GM19035 (cell line): ENCODE measurements around the gene KRTAP9-2.
"Not testable (repeated sequence)": the region's sequence is repeated elsewhere in the genome, so short reads cannot be mapped to it uniquely, and the experiment has no call there.

ENCODE experiments used
- ATAC-seq: cut with Tn5 transposase; IDR thresholded peaks from one replicate; pipeline ENCODE4 v1.9.1; 2021; ENCODE audit not compliant: unreplicated experiment

The KRTAP9-2 gene

DNA sequence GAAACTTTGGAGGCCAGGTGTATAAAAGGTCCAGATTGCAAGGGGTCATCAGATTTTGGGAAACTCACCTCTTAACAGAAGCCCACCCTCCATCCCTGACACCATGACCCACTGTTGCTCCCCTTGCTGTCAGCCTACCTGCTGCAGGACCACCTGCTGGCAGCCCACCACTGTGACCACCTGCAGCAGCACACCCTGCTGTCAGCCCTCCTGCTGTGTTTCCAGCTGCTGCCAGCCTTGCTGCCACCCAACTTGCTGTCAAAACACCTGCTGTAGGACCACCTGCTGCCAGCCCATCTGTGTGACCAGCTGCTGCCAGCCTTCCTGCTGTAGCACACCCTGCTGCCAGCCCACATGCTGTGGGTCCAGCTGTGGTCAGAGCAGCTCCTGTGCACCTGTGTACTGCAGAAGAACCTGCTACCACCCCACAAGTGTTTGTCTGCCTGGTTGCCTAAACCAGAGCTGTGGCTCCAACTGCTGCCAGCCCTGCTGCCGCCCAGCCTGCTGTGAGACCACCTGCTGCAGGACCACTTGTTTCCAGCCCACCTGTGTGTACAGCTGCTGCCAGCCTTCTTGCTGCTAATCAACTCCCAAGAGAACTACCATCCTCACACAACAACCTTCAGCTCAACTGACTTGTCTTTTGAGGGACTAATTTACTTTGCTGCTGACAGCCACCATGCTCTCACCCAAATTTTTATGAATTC is 6.1 kb downstream of the KRTAP9-2 start, which contains the start of gene KRTAP9-3:
KRTAP9-3 (plus strand) TSS at position 51 of the 707 bp plus-strand sequence; CDS start at position 104, 53 bp downstream.
- ATAC-seq = not testable (repeated sequence)

DNA sequence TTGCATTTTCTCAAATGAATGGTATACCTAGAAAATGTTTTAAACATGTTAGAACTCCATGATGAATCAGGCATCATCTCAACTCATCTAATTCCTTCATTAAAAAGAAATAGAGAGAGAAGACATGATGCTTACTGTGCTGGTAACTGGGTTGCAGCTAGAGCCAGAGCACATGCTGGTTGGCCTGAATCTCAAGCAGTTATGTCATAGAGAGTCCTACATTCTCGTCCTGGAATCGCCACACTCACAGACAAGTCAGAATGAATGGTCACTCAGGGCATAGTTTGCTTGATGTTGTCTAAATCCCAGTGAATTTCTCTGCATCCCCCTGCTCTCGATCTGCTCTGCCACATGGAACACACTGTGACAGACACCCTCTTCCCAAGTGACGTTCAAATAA is 10.7 kb downstream of the KRTAP9-2 start:
- not testable (repeated sequence) for ATAC-seq

DNA sequence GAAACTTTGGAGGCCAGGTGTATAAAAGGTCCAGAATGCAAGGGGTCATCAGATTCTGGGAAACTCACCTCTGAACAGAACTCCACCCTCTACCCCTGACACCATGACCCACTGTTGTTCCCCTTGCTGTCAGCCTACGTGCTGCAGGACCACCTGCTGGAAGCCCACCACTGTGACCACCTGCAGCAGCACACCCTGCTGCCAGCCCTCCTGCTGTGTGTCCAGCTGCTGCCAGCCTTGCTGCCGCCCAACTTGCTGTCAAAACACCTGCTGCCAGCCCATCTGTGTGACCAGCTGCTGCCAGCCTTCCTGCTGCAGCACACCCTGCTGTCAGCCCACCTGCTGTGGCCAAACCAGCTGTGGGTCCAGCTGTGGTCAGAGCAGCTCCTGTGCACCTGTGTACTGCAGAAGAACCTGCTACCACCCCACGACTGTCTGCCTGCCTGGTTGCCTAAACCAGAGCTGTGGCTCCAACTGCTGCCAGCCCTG is 11.5 kb downstream of the KRTAP9-2 start, which contains the start of gene KRTAP9-8:
KRTAP9-8 (plus strand) TSS at position 51 of the 489 bp plus-strand sequence; CDS start at position 104, 53 bp downstream.
- ATAC-seq = not testable (repeated sequence)

DNA sequence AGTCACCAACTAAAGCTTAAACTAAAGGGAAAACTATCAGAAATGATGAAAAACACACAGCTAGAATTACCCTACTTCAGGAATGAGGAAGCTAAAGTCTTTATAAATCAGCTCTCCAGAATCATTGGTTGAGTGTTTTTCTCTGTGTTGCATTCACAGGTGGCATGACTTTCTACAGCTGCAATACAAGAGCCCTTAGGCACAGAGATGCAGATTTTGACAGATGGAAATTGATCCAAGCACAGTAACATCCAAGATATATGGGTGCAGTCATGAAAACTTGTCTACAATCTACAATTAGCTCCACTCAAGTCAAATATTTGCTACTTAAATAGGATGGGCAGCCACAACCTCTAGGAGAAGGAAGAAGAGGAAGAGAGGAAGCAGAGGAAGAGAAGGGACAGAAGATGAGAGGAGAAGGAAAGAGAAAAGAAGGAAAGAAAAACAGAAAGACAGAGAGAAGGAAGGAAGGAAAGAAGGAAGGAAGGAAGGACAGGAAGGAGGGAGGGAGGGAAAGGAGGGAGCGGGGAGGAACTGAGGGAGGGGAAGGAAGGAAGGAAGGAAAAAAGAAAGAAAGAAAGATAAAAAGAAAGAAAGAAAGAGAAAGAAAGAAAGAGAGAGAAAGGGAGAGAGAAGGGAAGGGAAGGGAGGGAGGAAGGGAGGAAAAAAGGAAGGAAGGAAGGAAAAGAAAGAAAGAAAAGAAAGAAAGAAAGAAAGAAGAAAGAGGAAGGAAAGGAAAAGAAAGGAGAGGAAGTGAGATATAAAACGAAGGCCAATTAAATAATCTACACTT is 20.7 kb downstream of the KRTAP9-2 start:
- not testable (repeated sequence) for ATAC-seq

DNA sequence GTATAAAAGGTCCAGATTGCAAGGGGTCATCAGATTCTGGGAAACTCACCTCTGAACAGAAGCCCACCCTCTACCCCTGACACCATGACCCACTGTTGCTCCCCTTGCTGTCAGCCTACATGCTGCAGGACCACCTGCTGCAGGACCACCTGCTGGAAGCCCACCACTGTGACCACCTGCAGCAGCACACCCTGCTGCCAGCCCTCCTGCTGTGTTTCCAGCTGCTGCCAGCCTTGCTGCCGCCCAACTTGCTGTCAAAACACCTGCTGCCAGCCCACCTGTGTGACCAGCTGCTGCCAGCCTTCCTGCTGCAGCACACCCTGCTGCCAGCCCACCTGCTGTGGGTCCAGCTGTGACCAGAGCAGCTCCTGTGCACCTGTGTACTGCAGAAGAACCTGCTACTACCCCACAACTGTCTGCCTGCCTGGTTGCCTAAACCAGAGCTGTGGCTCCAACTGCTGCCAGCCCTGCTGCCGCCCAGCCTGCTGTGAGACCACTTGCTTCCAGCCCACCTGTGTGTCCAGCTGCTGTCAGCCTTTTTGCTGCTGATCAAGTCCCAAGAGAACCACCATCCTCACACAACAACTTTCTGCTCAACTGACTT is 23.3 kb downstream of the KRTAP9-2 start, which contains the start of gene KRTAP9-4:
KRTAP9-4 (plus strand) TSS at position 51 of the 604 bp plus-strand sequence; CDS start at position 85, 34 bp downstream.
- ATAC-seq = not testable (repeated sequence)

DNA sequence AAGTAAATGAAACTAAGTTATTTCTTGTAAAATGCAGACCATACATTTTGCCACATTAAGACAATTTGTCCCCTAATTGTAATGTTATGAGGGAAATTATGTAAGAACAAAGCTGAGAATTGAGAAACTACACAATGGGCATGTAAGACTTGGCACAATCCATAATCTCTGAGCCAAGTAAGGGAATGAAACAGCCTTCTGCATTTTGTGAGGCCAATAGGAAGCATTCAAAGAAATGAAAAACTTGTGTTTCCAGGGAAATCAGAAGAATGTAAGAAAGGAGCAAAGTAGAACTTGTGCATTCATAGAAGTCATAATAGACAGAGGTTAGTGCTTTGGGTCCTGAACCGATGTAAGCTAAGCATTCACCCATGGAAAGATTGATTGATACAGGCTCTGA is 24.8 kb downstream of the KRTAP9-2 start:
- no peak for ATAC-seq

DNA sequence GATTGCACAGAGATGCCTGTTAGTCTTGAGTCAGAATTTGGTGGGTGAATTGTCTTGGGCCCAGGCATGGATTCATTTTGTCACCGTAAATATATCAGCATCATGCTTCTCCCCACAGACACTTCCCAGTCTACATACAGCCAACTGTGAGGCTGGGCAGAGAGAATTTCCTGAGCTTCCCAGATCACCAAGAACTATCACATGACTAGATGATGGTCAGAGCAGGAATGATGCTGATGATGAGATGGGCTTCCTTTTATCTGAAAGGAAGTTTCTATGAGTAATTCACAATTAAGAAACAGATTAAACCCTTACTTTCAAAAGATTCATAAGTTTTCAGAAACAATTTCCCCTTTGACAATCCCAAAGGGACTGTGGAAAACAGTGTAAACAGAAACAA is 28.4 kb downstream of the KRTAP9-2 start:
- ATAC-seq = no peak

DNA sequence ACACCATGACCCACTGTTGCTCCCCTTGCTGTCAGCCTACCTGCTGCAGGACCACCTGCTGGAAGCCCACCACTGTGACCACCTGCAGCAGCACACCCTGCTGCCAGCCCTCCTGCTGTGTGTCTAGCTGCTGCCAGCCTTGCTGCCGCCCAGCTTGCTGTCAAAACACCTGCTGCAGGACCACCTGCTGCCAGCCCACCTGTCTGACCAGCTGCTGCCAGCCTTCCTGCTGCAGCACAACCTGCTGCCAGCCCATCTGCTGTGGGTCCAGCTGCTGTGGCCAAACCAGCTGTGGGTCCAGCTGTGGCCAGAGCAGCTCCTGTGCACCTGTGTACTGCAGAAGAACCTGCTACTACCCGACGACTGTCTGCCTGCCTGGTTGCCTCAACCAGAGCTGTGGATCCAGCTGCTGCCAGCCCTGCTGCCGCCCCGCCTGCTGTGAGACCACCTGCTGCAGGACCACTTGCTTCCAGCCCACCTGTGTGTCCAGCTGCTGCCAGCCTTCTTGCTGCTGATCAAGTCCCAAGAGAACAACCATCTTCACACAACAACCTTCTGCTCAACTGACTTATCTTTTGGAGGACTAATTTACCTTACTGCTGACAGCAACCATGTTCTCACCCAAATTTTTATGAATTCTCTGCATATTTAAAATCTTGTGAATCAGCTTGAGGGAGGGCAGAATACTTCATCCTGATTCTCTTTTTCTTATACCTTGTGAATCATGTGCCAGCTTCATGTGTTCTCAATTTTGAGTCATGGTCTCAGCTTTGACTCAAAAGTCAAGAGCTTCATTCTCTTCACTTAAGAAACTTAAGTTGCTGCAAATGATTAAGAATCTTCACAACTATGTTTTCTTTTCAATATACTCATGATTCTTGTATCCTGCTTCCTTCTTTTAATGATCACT is 29.2 kb downstream of the KRTAP9-2 start, which contains the start of gene KRTAP9-9:
KRTAP9-9 (plus strand) TSS at position 4 of the 910 bp plus-strand sequence.
- ATAC-seq = not testable (repeated sequence)

DNA sequence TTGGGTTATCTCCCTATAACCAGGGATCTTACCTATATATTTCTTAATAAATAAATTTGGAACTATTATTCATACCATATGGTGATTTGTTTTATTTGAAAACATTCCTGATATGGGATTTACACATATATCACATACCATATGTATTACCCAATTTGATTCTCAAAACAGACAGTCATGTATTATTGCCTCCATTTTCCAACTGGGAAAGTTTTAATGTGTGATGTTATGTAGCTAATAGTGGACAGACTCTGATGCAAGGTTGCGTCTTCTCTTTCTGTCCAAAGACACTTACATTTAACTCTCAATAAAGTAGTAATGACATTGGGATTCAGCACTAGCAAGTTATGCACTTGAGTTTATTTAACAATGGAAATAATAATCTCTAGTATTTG is 29.8 kb downstream of the KRTAP9-2 start:
- ATAC-seq = no peak

DNA sequence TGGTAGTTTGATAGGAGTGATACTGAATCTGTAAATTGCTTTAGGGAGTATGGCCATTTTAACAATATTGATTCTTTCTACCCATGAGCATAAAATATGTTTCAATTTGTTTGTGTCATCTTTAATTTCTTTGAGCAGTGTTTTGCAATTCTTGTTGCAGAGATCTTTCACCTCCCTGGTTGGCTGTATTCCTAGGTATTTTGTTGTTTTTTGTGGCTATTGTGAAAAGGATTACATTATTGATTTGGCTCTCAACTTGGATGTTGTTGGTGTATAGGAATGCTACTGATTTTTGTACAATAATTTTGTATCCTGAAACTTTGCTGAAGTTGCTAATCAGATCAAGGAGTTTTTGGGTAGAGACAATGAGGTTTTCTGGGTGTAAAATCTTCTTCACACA is 32.0 kb downstream of the KRTAP9-2 start:
- ATAC-seq = no peak

DNA sequence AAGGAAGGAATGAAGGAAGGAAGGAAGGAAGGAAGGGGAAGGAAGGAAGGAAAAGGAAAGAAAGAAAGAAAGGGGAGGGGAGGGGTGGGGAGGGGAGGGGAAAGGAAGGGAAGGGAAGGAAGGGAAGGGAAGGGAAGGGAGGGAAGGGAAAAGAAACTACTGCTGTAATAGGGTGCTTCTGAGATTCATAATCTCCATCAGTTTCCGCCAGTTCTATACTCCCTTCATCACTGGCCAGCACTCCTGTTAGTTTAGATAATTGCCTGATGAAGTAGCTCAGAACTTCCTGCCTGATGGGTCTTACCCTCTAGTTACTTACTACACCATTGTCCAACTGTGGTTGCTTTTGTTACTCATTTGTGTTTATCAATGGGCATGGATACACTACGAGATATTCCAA is 36.8 kb downstream of the KRTAP9-2 start:
- ATAC-seq = no peak

DNA sequence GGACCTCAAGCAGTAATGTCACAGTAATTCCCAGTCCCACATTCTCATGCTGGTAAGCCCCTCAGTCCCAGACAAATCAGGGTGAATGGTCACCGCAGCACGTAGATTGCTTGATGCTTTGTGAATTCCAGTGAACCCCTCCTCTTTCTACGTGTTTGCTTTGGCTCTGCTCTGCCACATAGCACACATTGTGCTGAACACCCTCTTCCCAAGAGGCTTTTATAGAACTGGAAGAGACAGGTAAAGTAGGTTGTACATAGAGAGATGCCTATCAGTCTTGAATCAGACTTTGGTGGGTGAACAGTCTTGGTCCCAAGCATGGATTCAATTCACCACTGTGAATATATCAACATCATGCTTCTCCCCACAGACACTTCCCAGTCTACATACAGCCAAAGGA is 38.2 kb downstream of the KRTAP9-2 start:
- no peak for ATAC-seq

DNA sequence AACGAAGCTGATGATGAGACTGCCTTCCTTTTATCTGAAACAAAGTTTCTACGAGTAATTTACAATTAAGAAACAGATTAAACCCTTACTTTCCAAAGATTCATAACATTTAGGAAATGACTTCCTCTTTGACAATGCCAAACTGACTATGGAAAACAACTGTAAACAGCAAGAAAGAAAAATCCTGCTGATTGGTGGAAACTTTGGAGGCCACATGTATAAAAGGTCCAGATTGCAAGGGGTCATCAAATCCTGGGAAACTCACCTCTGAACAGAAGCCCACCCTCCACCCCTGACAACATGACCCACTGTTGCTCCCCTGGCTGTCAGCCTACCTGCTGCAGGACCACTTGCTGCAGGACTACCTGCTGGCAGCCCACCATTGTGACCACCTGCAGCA is 38.6 kb downstream of the KRTAP9-2 start, which contains the start of gene KRTAP9-6:
KRTAP9-6 (plus strand) TSS at position 301 of the 400 bp plus-strand sequence; CDS start at position 301, 0 bp downstream.
- ATAC-seq = no peak

DNA sequence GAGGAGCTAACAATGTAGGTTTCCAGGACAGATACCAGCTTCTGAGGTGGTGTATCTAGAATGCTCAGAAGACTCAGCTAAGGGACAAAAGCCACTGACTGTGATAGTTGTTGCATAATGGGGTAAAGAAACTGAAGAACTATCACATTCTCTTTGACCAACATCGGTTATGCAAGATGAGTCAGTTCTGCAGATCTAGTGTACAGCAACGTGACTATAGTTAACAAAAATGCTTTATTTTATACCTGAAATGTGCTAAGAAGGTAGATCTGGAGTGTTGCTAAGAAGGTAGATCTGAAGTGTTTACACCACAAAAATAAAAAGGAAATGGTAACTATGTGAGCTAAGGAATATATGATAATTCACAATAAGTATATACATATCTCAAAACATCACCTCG is 41.3 kb downstream of the KRTAP9-2 start:
- ATAC-seq = no peak

DNA sequence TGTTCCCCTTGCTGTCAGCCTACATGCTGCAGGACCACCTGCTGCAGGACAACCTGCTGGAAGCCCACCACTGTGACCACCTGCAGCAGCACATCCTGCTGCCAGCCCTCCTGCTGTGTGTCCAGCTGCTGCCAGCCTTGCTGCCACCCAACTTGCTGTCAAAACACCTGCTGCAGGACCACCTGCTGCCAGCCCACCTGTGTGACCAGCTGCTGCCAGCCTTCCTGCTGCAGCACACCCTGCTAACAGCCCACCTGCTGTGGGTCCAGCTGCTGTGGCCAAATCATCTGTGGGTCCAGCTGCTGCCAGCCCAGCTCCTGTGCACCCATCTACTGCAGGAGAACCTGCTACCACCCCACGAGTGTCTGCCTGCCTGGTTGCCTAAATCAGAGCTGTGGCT is 44.9 kb downstream of the KRTAP9-2 start:
- not testable (repeated sequence) for ATAC-seq

DNA sequence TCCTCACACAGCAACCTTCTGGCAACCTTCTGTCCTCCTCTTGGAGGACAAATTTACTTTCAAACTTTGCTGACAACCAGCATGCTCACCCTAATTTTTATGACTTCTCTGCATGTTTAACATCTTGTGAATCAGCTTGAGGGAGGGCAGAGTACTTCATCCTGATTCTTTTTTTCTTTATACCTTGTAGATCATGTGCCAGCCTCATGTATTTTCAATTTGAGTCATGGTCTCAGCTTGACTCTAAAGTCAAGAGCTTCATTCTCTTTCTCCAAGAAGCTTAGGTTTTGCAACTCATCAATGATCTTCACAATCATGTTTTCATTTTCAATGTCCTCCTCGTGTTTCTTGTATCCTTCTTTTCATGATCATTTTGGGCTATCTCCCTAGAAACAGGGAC is 45.4 kb downstream of the KRTAP9-2 start:
- ATAC-seq = no peak

DNA sequence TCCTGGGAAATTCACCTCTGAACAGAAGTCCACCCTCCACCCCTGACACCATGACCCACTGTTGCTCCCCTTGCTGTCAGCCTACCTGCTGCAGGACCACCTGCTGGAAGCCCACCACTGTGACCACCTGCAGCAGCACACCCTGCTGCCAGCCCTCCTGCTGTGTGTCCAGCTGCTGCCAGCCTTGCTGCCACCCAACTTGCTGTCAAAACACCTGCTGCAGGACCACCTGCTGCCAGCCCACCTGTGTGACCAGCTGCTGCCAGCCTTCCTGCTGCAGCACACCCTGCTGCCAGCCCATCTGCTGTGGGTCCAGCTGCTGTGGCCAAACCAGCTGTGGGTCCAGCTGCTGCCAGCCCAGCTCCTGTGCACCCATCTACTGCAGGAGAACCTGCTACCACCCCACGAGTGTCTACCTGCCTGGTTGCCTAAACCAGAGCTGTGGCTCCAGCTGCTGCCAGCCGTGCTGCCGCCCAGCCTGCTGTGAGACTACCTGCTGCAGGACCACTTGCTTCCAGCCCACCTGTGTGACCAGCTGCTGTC is 49.3 kb downstream of the KRTAP9-2 start, which contains the start of gene KRTAP9-7:
KRTAP9-7 (plus strand) TSS at position 51 of the 543 bp plus-strand sequence; CDS start at position 51, 0 bp downstream.
- ATAC-seq = not testable (repeated sequence)
